HG03196 (cell line): ENCODE results near the gene TMEM184A.
"Not testable (repeated sequence)": the region's sequence is repeated elsewhere in the genome, so short reads cannot be mapped to it uniquely, and the experiment has no call there.

Source experiments
- ATAC-seq: cut with Tn5 transposase; IDR thresholded peaks from one replicate; pipeline ENCODE4 v1.9.1; 2021; ENCODE audit not compliant: unreplicated experiment

TMEM184A gene

GRCh38 chr7:1590887-1591286 is 34.9 kb upstream of the TMEM184A start:
- ATAC-seq: no peak

GRCh38 chr7:1590476-1590875 is 34.5 kb upstream of the TMEM184A start:
- no peak for ATAC-seq

- no peak for ATAC-seq
Measured at GRCh38 chr7:1588978-1589377, 33.0 kb upstream of the TMEM184A start.

GRCh38 chr7:1587738-1588137 is 31.7 kb upstream of the TMEM184A start:
- ATAC-seq: no peak

- no peak for ATAC-seq
Measured at GRCh38 chr7:1586827-1587705, 31.1 kb upstream of the TMEM184A start.

GRCh38 chr7:1586126-1586826 is 30.3 kb upstream of the TMEM184A start:
- ATAC-seq: no peak

GRCh38 chr7:1585142-1585981 is 29.4 kb upstream of the TMEM184A start:
- no peak for ATAC-seq

- ATAC-seq: no peak
Measured at GRCh38 chr7:1584700-1585099, 28.7 kb upstream of the TMEM184A start.

- not testable (repeated sequence) for ATAC-seq
Measured at GRCh38 chr7:1583241-1583930, 27.4 kb upstream of the TMEM184A start.

- ATAC-seq: no peak
Measured at GRCh38 chr7:1580422-1581030, 24.5 kb upstream of the TMEM184A start.

GRCh38 chr7:1579481-1580421 is 23.7 kb upstream of the TMEM184A start:
- ATAC-seq: peak; percentile 69

- no peak for ATAC-seq
Measured at GRCh38 chr7:1578513-1578912, 22.5 kb upstream of the TMEM184A start.

GRCh38 chr7:1576521-1577253 is 20.7 kb upstream of the TMEM184A start:
- no peak for ATAC-seq

- no peak for ATAC-seq
Measured at GRCh38 chr7:1575809-1576208, 19.8 kb upstream of the TMEM184A start.

- ATAC-seq: no peak
Measured at GRCh38 chr7:1572111-1572822, 16.3 kb upstream of the TMEM184A start.

GRCh38 chr7:1569833-1570632 is 14.0 kb upstream of the TMEM184A start, which contains the start of gene PSMG3:
PSMG3 (minus strand) TSS chr7:1570032; CDS start chr7:1569339, 693 bp downstream.
- ATAC-seq: peak; percentile 89

GRCh38 chr7:1569440-1569832 is 13.4 kb upstream of the TMEM184A start:
- no peak for ATAC-seq
